HEK293 (cell line): Measurements from ENCODE around the gene OR13C3.

Experiments used
- CTCF ChIA-PET: fragments of 350-600 bp; formaldehyde crosslinking; extraction: SDS; loops from one replicate; lab custom pipeline; 2021; ENCODE audit warnings: antibody characterized with exemption; lab: Yijun Ruan, JAX
- POLR2A ChIA-PET: fragments of 300-600 bp; formaldehyde crosslinking; extraction: SDS; loops from one replicate; lab custom pipeline; 2020; ENCODE audit warnings: antibody characterized with exemption, inconsistent platforms; lab: Yijun Ruan, JAX
- H3K27ac ChIP-seq: fragments of 200-500 bp; sonication (Bioruptor generic); 2 replicates; pipeline ENCODE4 v1.5.1; 2014; ENCODE audit warnings: low read depth, low read length, control low read depth, inconsistent platforms; ENCODE audit errors: extremely low read depth
- H3K36me3 ChIP-seq, 2 experiments: fragments of 200-500 bp in 1 of 2; sonication (Bioruptor generic) in 1 of 2; 1 replicate in 1 of 2; 2 replicates in 1 of 2; pipeline ENCODE4 v1.5.1; 2014 to 2017; ENCODE audit warnings: inconsistent platforms in 2 of 2, low read length in 2 of 2; ENCODE audit not compliant: control insufficient read depth in 2 of 2, insufficient read depth in 1 of 2
- H3K4me1 ChIP-seq: fragments of 200-500 bp; sonication (Bioruptor generic); 2 replicates; pipeline ENCODE4 v1.5.1; 2014; ENCODE audit warnings: mild to moderate bottlenecking, low read length, inconsistent platforms; ENCODE audit not compliant: control insufficient read depth, insufficient read depth
- H3K4me3 ChIP-seq: 2 replicates; pipeline ENCODE4 v1.5.1; 2011; ENCODE audit warnings: low read depth, mild to moderate bottlenecking, control low read depth, low read length, moderate library complexity
- H3K9me3 ChIP-seq: fragments of 200-500 bp; sonication (Bioruptor generic); 2 replicates; pipeline ENCODE4 v1.5.1; 2014; ENCODE audit warnings: low read depth, low read length, inconsistent platforms; ENCODE audit not compliant: control insufficient read depth, insufficient read depth
- CTCF ChIP-seq: fragments of 450-650 bp; formaldehyde crosslinking; IDR thresholded peaks from 2 replicates; pipeline ENCODE4 v1.5.1; 2016; ENCODE audit warnings: missing biosample characterization, missing genetic modification characterization
- GFI1B ChIP-seq: fragments of 450-650 bp; formaldehyde crosslinking; IDR thresholded peaks from 2 replicates; pipeline ENCODE4 v1.5.1; 2016; ENCODE audit warnings: missing biosample characterization, missing genetic modification characterization
- GLI4 ChIP-seq: fragments of 450-650 bp; formaldehyde crosslinking; IDR thresholded peaks from 2 replicates; pipeline ENCODE4 v1.5.1; 2016; ENCODE audit warnings: missing biosample characterization, missing genetic modification characterization
- KLF17 ChIP-seq: fragments of 450-650 bp; formaldehyde crosslinking; IDR thresholded peaks from 2 replicates; pipeline ENCODE4 v1.5.1; 2016; ENCODE audit warnings: missing biosample characterization, missing genetic modification characterization
- MZF1 ChIP-seq: fragments of 450-650 bp; formaldehyde crosslinking; IDR thresholded peaks from 2 replicates; pipeline ENCODE4 v1.5.1; 2017; ENCODE audit warnings: missing biosample characterization, missing genetic modification characterization, borderline replicate concordance
- SP2 ChIP-seq: fragments of 450-650 bp; formaldehyde crosslinking; IDR thresholded peaks from 2 replicates; pipeline ENCODE4 v1.5.1; 2016; ENCODE audit warnings: missing biosample characterization, missing genetic modification characterization
- SP3 ChIP-seq: fragments of 450-650 bp; formaldehyde crosslinking; IDR thresholded peaks from 2 replicates; pipeline ENCODE4 v1.5.1; 2016; ENCODE audit warnings: missing biosample characterization, missing genetic modification characterization
- ZBTB26 ChIP-seq: fragments of 450-650 bp; formaldehyde crosslinking; optimal IDR thresholded peaks from 2 replicates; pipeline ENCODE3; 2016; ENCODE audit warnings: missing biosample characterization, mild to moderate bottlenecking, missing genetic modification characterization
- ZFP69B ChIP-seq: fragments of 450-650 bp; formaldehyde crosslinking; IDR thresholded peaks from 2 replicates; pipeline ENCODE4 v1.5.1; 2016; ENCODE audit warnings: missing biosample characterization, missing genetic modification characterization
- ZNF112 ChIP-seq: fragments of 450-650 bp; formaldehyde crosslinking; IDR thresholded peaks from 2 replicates; pipeline ENCODE4 v1.5.0; 2017; ENCODE audit warnings: missing biosample characterization, missing genetic modification characterization
- ZNF174 ChIP-seq: fragments of 450-650 bp; formaldehyde crosslinking; IDR thresholded peaks from 2 replicates; pipeline ENCODE4 v1.5.0; 2017; ENCODE audit warnings: missing biosample characterization, mild to moderate bottlenecking, missing genetic modification characterization
- ZNF19 ChIP-seq: fragments of 450-650 bp; formaldehyde crosslinking; IDR thresholded peaks from 2 replicates; pipeline ENCODE4; 2016; ENCODE audit warnings: missing biosample characterization, missing genetic modification characterization, low read depth
- ZNF274 ChIP-seq, 2 experiments: fragments of 200-500 bp in 1 of 2; fragments of 450-650 bp in 1 of 2; sonication (Bioruptor generic) in 1 of 2; formaldehyde crosslinking in 1 of 2; IDR thresholded peaks; 2 replicates each; pipeline versions ENCODE4 v1.5.1 to v1.6.1; 2014 to 2016; ENCODE audit warnings: borderline replicate concordance in 1 of 2, inconsistent platforms in 1 of 2, low read length in 1 of 2, missing biosample characterization in 1 of 2, missing genetic modification characterization in 1 of 2
- ZNF37A ChIP-seq: fragments of 450-650 bp; IDR thresholded peaks from 2 replicates; pipeline ENCODE4 v1.5.1; 2018; ENCODE audit warnings: missing biosample characterization, missing genetic modification characterization
- ZNF48 ChIP-seq: fragments of 450-650 bp; formaldehyde crosslinking; IDR thresholded peaks from 2 replicates; pipeline ENCODE4 v1.5.1; 2016; ENCODE audit warnings: missing biosample characterization, missing genetic modification characterization
- ZNF488 ChIP-seq: fragments of 450-650 bp; formaldehyde crosslinking; IDR thresholded peaks from 2 replicates; pipeline ENCODE4 v1.5.1; 2016; ENCODE audit warnings: missing biosample characterization, missing genetic modification characterization
- ZNF560 ChIP-seq: fragments of 450-650 bp; formaldehyde crosslinking; IDR thresholded peaks from 2 replicates; pipeline ENCODE4 v1.5.1; 2017; ENCODE audit warnings: missing biosample characterization, missing genetic modification characterization, borderline replicate concordance
- ZNF600 ChIP-seq: fragments of 450-650 bp; formaldehyde crosslinking; IDR thresholded peaks from 2 replicates; pipeline ENCODE4 v1.5.1; 2016; ENCODE audit warnings: missing biosample characterization, missing genetic modification characterization
- ZNF623 ChIP-seq: fragments of 450-650 bp; formaldehyde crosslinking; IDR thresholded peaks from 2 replicates; pipeline ENCODE4 v1.5.1; 2016; ENCODE audit warnings: missing biosample characterization, missing genetic modification characterization
- ZNF626 ChIP-seq: fragments of 450-650 bp; sonication (Bioruptor Pico); formaldehyde crosslinking; IDR thresholded peaks from 2 replicates; pipeline ENCODE4 v1.5.1; 2018; ENCODE audit warnings: missing biosample characterization, missing genetic modification characterization, inconsistent platforms
- ZNF692 ChIP-seq: fragments of 450-650 bp; formaldehyde crosslinking; IDR thresholded peaks from 2 replicates; pipeline ENCODE4 v1.5.1; 2016; ENCODE audit warnings: missing biosample characterization, missing genetic modification characterization
- ZNF747 ChIP-seq: fragments of 450-650 bp; formaldehyde crosslinking; IDR thresholded peaks from 2 replicates; pipeline ENCODE4 v1.5.1; 2016; ENCODE audit warnings: missing biosample characterization, missing genetic modification characterization
- ZSCAN23 ChIP-seq: fragments of 450-650 bp; formaldehyde crosslinking; IDR thresholded peaks from 2 replicates; pipeline ENCODE4 v1.5.1; 2016; ENCODE audit warnings: missing biosample characterization, missing genetic modification characterization

Gene OR13C3

GRCh38 chr9:104506565-104506964 lies 30.1 kb downstream of the OR13C3 start:
- no peaks in the 10 kb centered on the region for H3K36me3 ChIP-seq
- ChIA-PET CTCF (no interaction called here), POLR2A (no interaction called here)
- no peak for TF ChIP-seq ZNF174 (tag by site-specific recombination)
- no peak for TF ChIP-seq ZNF626 (tag by site-specific recombination)
- TF ChIP-seq ZFP69B (tag by site-specific recombination): no peak
- TF ChIP-seq KLF17: no peak
- no peak for TF ChIP-seq ZNF112
- TF ChIP-seq ZSCAN23 (tag by site-specific recombination): no peak
- TF ChIP-seq GLI4 (tag by site-specific recombination): no peak
- TF ChIP-seq SP3 (tag by site-specific recombination): no peak
- no peak for TF ChIP-seq ZNF692 (tag by site-specific recombination)
- TF ChIP-seq ZNF623 (tag by site-specific recombination): no peak
- TF ChIP-seq CTCF: no peak
- TF ChIP-seq ZNF600 (tag by site-specific recombination): no peak
- TF ChIP-seq ZNF560 (tag by site-specific recombination): no peak
- no peak for TF ChIP-seq SP2
- TF ChIP-seq ZNF37A (tag by site-specific recombination): no peak
- TF ChIP-seq MZF1 (tag by site-specific recombination): no peak
- TF ChIP-seq ZNF488: no peak
- TF ChIP-seq ZBTB26 (tag by site-specific recombination): no peak
- no peak for TF ChIP-seq ZNF747 (tag by site-specific recombination)
- no peak for TF ChIP-seq ZNF19 (tag by site-specific recombination)
- no peak overlapping the region for H3K4me3 ChIP-seq
- H3K9me3 ChIP-seq: no peaks in the 10 kb centered on the region
- H3K27ac ChIP-seq: no peak overlapping the region
- no peaks in the 10 kb centered on the region for H3K4me1 ChIP-seq

GRCh38 chr9:104503963-104504362 lies 32.7 kb downstream of the OR13C3 start, which contains the start of gene OR13F1:
OR13F1 (plus strand) TSS chr9:104504263; CDS start chr9:104504263, 0 bp downstream.
- TF ChIP-seq ZNF48: no peak
- TF ChIP-seq ZNF274 (IDR thresholded peaks at IDR 0.05; ENCODE audit: low read length): no peak
- TF ChIP-seq ZNF274 (tag by site-specific recombination; IDR thresholded peaks at IDR 0.05; ENCODE audit: borderline replicate concordance): no peak
- TF ChIP-seq GFI1B (tag by site-specific recombination): no peak
- Histone ChIP-seq H3K4me3 (no peak within 1 kb of the TSS), H3K4me1 (no peaks in the 10 kb centered on the region), H3K9me3 (no peaks in the 10 kb centered on the region), H3K27ac (no peak within 1 kb of the TSS), H3K36me3 (no peaks in the 10 kb centered on the region)
- CTCF ChIA-PET: no interaction called here
- POLR2A ChIA-PET: no interaction called here
